Activated naive CD4-positive, alpha-beta T cell treated with anti-CD3 and anti-CD28 coated beads, Interleukin-2, amount 50 U/mL, for 72 hours (primary cell): ENCODE data around the gene OR1D2. TPM values are rescaled to one million over a fixed set of nuclear protein-coding genes. Genes with fewer than 3 reads are reported as not detected.

ENCODE experiments used
- total RNA-seq, 2 donors: library from RNA; stranded (reverse); gene quantifications; one replicate each; pipeline ENCODE4 v1.2.3, GENCODE V29; 2022

Gene OR1D2
- total RNA-seq, 2 donors from 2014 or later = not detected

Other genes starting within 250 kb of the OR1D2 start
- gene OR1D5, start 40.8 kb downstream of the OR1D2 start, total RNA-seq = not detected
- gene OR1G1, start 23.1 kb upstream of the OR1D2 start, total RNA-seq = not detected
- not detected for gene OR1A2, start 93.1 kb upstream of the OR1D2 start, total RNA-seq
- not detected for gene OR1A1, start 103.2 kb upstream of the OR1D2 start, total RNA-seq
- gene OR3A1, start 193.9 kb upstream of the OR1D2 start, total RNA-seq = under 1 TPM in 1 of 2 donors, not detected in 1; 0.25 TPM